ENCODE data around the gene SLC9C1. TPM values are rescaled to one million over a fixed set of nuclear protein-coding genes. Genes with fewer than 3 reads are reported as not detected.

The SLC9C1 gene
- total and polyA plus RNA-seq, 9 of the 15 experiments (the other 6 are each of a cell fraction or from before 2014, with no cell fraction given) = not detected

DNA sequence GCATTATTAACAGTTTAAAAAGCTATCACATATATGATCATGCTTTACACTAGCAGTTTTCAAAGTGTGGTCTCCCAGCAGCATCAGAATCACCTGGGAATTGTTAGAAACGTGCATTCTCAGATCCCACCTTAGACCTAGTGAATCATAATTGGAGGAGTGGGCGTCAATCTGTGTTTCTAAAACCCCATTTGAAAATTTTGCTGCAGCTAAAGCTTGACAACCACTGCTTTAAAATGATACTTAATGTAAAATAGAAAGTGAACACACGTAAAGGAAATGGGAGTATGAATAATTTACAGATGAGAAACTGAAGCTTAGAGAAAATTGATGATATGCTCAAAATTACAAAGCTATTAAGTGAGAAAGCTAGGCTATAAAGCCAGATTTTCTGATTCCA, 62.3 kb downstream of the SLC9C1 start:
- Histone ChIP-seq H3K79me2 (ENCODE audit: control insufficient read depth, insufficient read depth, low read length) (no peaks in the 10 kb centered on the region), H3K4me3 (no peak overlapping the region), H3K36me3 (ENCODE audit: control insufficient read depth, insufficient read depth, low read length) (no peaks in the 10 kb centered on the region), H3K27ac (ENCODE audit: extremely low read depth, low read depth, low read length) (no peak overlapping the region), H3K27me3 (ENCODE audit: control insufficient read depth in 2 of 2, insufficient read depth in 2 of 2, low read length in 2 of 2) (no peaks in the 10 kb centered on the region), H3K4me1 (replicated peaks in 1 of 2; ENCODE audit: control insufficient read depth in 2 of 2, insufficient read depth in 2 of 2, low read length in 2 of 2) (no peaks in the 10 kb centered on the region), H3K4me2 (ENCODE audit: insufficient read depth, low read length) (no peak overlapping the region), H2AFZ (ENCODE audit: low read depth, low read length) (no peak overlapping the region), H3K9ac (ENCODE audit: insufficient read depth in 1 of 2, low read depth in 2 of 2, low read length in 2 of 2) (no peak overlapping the region), H3K9me1 (ENCODE audit: control insufficient read depth, insufficient read depth, low read length) (no peaks in the 10 kb centered on the region), H4K20me1 (replicated peaks; ENCODE audit: control insufficient read depth, insufficient read depth, low read length) (no peaks in the 10 kb centered on the region), H3K9me3 (replicated peaks; ENCODE audit: control insufficient read depth, insufficient read depth, low read depth, low read length) (no peaks in the 10 kb centered on the region)
- intact Hi-C loops (cut with micrococcal nuclease) = no loop called here
- ATAC-seq = no peak
- ChIA-PET CTCF (ENCODE audit: low intra/inter-chr PET ratio) (no interaction called here), POLR2A (no interaction called here)
- BruUV-seq (replicated peaks) = no TSS peak
- TF ChIP-seq ZNF282 (CRISPR knock-in tag; IDR thresholded peaks at IDR 0.05) (no peak), STAG1 (CRISPR knock-in tag; IDR thresholded peaks at IDR 0.05; ENCODE audit: borderline replicate concordance) (no peak), MCM2 (IDR thresholded peaks at IDR 0.05; ENCODE audit: low read depth) (no peak), ARNT (IDR thresholded peaks at IDR 0.05) (no peak), ZNF830 (CRISPR knock-in tag; IDR thresholded peaks at IDR 0.05) (no peak), CBFA2T2 (conservative IDR thresholded peaks at IDR 0.05) (no peak), NCOA6 (IDR thresholded peaks at IDR 0.05) (no peak), TAL1 (IDR thresholded peaks at IDR 0.05) (no peak), FOXM1 (IDR thresholded peaks at IDR 0.05; ENCODE audit: low read depth) (no peak), FOXM1 (CRISPR knock-in tag; IDR thresholded peaks at IDR 0.05; ENCODE audit: low read depth) (no peak)
- TF ChIP-seq, protein P1, sequence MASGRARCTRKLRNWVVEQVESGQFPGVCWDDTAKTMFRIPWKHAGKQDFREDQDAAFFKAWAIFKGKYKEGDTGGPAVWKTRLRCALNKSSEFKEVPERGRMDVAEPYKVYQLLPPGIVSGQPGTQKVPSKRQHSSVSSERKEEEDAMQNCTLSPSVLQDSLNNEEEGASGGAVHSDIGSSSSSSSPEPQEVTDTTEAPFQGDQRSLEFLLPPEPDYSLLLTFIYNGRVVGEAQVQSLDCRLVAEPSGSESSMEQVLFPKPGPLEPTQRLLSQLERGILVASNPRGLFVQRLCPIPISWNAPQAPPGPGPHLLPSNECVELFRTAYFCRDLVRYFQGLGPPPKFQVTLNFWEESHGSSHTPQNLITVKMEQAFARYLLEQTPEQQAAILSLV (tag; IDR thresholded peaks at IDR 0.05) = no peak
- FAIRE-seq = no peak
- DNase-seq (ENCODE audit: extremely low read depth in 1 of 4, low spot score in 3 of 4) = no peak
- in situ Hi-C loops (cut with MboI) = no loop called here
- 0% methylated on average over 3 of the region's 3 CpGs for WGBS (ENCODE audit: insufficient coverage, low coverage, missing lambda C conversion rate)
